Measurements from ENCODE around the gene DOCK2. TPM values are rescaled to one million over a fixed set of nuclear protein-coding genes. Genes with fewer than 3 reads are reported as not detected.
A peak's percentile ranks its signal among the peaks of the same experiment; 100 is the strongest.

Gene DOCK2
- total RNA-seq, 1 donor from 2014 or later: 217 TPM

- intact Hi-C loops (cut with micrococcal nuclease): loop anchor here (2.0 kb wide), 1 partner anchor 26 kb away; no protein-coding TSS in a partner anchor
- DNase-seq (ENCODE audit: low spot score): no peak
- Mint-ChIP-seq H3K4me3 (ENCODE audit: low read depth) (no peak overlapping the region), H3K27me3 (ENCODE audit: low read depth) (no peaks in the 10 kb centered on the region), H3K27ac (peak overlapping the region; percentile 76), H3K4me1 (ENCODE audit: low read depth) (peaks cover 43% of the 10 kb centered on the region), H3K36me3 (ENCODE audit: low read depth) (peaks cover 42% of the 10 kb centered on the region), H3K9me3 (no peaks in the 10 kb centered on the region)
These were observed 141.8 kb downstream of the DOCK2 start for GRCh38 chr5:169778622-169779596.

- Mint-ChIP-seq H3K36me3 (ENCODE audit: low read depth) (peaks cover 39% of the 10 kb centered on the region), H3K4me3 (ENCODE audit: low read depth) (no peak overlapping the region), H3K9me3 (no peaks in the 10 kb centered on the region), H3K27me3 (ENCODE audit: low read depth) (no peaks in the 10 kb centered on the region), H3K4me1 (ENCODE audit: low read depth) (peaks cover 43% of the 10 kb centered on the region), H3K27ac (no peak overlapping the region)
- intact Hi-C loops (cut with micrococcal nuclease): no loop called here
- DNase-seq (ENCODE audit: low spot score): no peak
These were observed 144.6 kb downstream of the DOCK2 start for GRCh38 chr5:169781420-169782345.

- Mint-ChIP-seq H3K4me3 (ENCODE audit: low read depth) (no peak overlapping the region), H3K27me3 (ENCODE audit: low read depth) (no peaks in the 10 kb centered on the region), H3K4me1 (ENCODE audit: low read depth) (peaks cover 9% of the 10 kb centered on the region), H3K9me3 (no peaks in the 10 kb centered on the region), H3K27ac (no peak overlapping the region), H3K36me3 (ENCODE audit: low read depth) (peaks cover 48% of the 10 kb centered on the region)
- DNase-seq (ENCODE audit: low spot score): no peak
- intact Hi-C loops (cut with micrococcal nuclease): no loop called here
These were observed 148.9 kb downstream of the DOCK2 start for GRCh38 chr5:169785771-169786618.

- intact Hi-C loops (cut with micrococcal nuclease): no loop called here
- H3K4me3 Mint-ChIP-seq (ENCODE audit: low read depth): no peak overlapping the region
- no peak for DNase-seq (ENCODE audit: low spot score)
- peaks cover 48% of the 10 kb centered on the region for H3K36me3 Mint-ChIP-seq (ENCODE audit: low read depth)
- H3K27me3 Mint-ChIP-seq (ENCODE audit: low read depth): no peaks in the 10 kb centered on the region
- no peaks in the 10 kb centered on the region for H3K9me3 Mint-ChIP-seq
- H3K4me1 Mint-ChIP-seq (ENCODE audit: low read depth): no peaks in the 10 kb centered on the region
- no peak overlapping the region for H3K27ac Mint-ChIP-seq
These were observed 151.1 kb downstream of the DOCK2 start for GRCh38 chr5:169788168-169788567.

GRCh38 chr5:169789417-169789940 lies 152.4 kb downstream of the DOCK2 start:
- H3K4me1 Mint-ChIP-seq (ENCODE audit: low read depth): no peaks in the 10 kb centered on the region
- H3K36me3 Mint-ChIP-seq (ENCODE audit: low read depth): peaks cover 51% of the 10 kb centered on the region
- no peak for DNase-seq (ENCODE audit: low spot score)
- intact Hi-C loops (cut with micrococcal nuclease): no loop called here
- H3K9me3 Mint-ChIP-seq: no peaks in the 10 kb centered on the region
- no peaks in the 10 kb centered on the region for H3K27me3 Mint-ChIP-seq (ENCODE audit: low read depth)
- no peak overlapping the region for H3K4me3 Mint-ChIP-seq (ENCODE audit: low read depth)
- H3K27ac Mint-ChIP-seq: no peak overlapping the region

- H3K9me3 Mint-ChIP-seq: no peaks in the 10 kb centered on the region
- no peak for DNase-seq (ENCODE audit: low spot score)
- H3K36me3 Mint-ChIP-seq (ENCODE audit: low read depth): peaks cover 54% of the 10 kb centered on the region
- peaks cover 11% of the 10 kb centered on the region for H3K4me1 Mint-ChIP-seq (ENCODE audit: low read depth)
- H3K4me3 Mint-ChIP-seq (ENCODE audit: low read depth): no peak overlapping the region
- H3K27ac Mint-ChIP-seq: no peak overlapping the region
- H3K27me3 Mint-ChIP-seq (ENCODE audit: low read depth): no peaks in the 10 kb centered on the region
- intact Hi-C loops (cut with micrococcal nuclease): no loop called here
These were observed 154.2 kb downstream of the DOCK2 start for GRCh38 chr5:169791251-169791650.

- intact Hi-C loops (cut with micrococcal nuclease): no loop called here
- Mint-ChIP-seq H3K27ac (peak overlapping the region; percentile 0), H3K9me3 (no peaks in the 10 kb centered on the region), H3K4me1 (ENCODE audit: low read depth) (peaks cover 29% of the 10 kb centered on the region), H3K27me3 (ENCODE audit: low read depth) (no peaks in the 10 kb centered on the region), H3K4me3 (ENCODE audit: low read depth) (no peak overlapping the region), H3K36me3 (ENCODE audit: low read depth) (peaks cover 58% of the 10 kb centered on the region)
- DNase-seq (ENCODE audit: low spot score): no peak
These were observed 158.3 kb downstream of the DOCK2 start for GRCh38 chr5:169795338-169795737.

- DNase-seq (ENCODE audit: low spot score): no peak
- Mint-ChIP-seq H3K27me3 (ENCODE audit: low read depth) (no peaks in the 10 kb centered on the region), H3K27ac (peak overlapping the region; percentile 48), H3K4me3 (ENCODE audit: low read depth) (no peak overlapping the region), H3K36me3 (ENCODE audit: low read depth) (peaks cover 63% of the 10 kb centered on the region), H3K4me1 (ENCODE audit: low read depth) (peaks cover 38% of the 10 kb centered on the region), H3K9me3 (no peaks in the 10 kb centered on the region)
- intact Hi-C loops (cut with micrococcal nuclease): no loop called here
These were observed 159.7 kb downstream of the DOCK2 start for GRCh38 chr5:169796731-169797130.

- Mint-ChIP-seq H3K27me3 (ENCODE audit: low read depth) (no peaks in the 10 kb centered on the region), H3K4me3 (ENCODE audit: low read depth) (no peak overlapping the region), H3K4me1 (ENCODE audit: low read depth) (peaks cover 45% of the 10 kb centered on the region), H3K9me3 (no peaks in the 10 kb centered on the region), H3K36me3 (ENCODE audit: low read depth) (peaks cover 69% of the 10 kb centered on the region), H3K27ac (no peak overlapping the region)
- no peak for DNase-seq (ENCODE audit: low spot score)
- intact Hi-C loops (cut with micrococcal nuclease): no loop called here
These were observed 160.5 kb downstream of the DOCK2 start for GRCh38 chr5:169797577-169797976.

GRCh38 chr5:169798438-169798837 lies 161.4 kb downstream of the DOCK2 start:
- intact Hi-C loops (cut with micrococcal nuclease): no loop called here
- no peak for DNase-seq (ENCODE audit: low spot score)
- peaks cover 71% of the 10 kb centered on the region for H3K36me3 Mint-ChIP-seq (ENCODE audit: low read depth)

GRCh38 chr5:169798906-169799660 lies 162.0 kb downstream of the DOCK2 start:
- Mint-ChIP-seq H3K27ac (no peak overlapping the region), H3K4me1 (ENCODE audit: low read depth) (peaks cover 58% of the 10 kb centered on the region), H3K9me3 (no peaks in the 10 kb centered on the region), H3K27me3 (ENCODE audit: low read depth) (no peaks in the 10 kb centered on the region), H3K36me3 (ENCODE audit: low read depth) (peaks cover 71% of the 10 kb centered on the region), H3K4me3 (ENCODE audit: low read depth) (no peak overlapping the region)
- no peak for DNase-seq (ENCODE audit: low spot score)
- intact Hi-C loops (cut with micrococcal nuclease): no loop called here

More at GRCh38 chr5:169798438-169798837, 161.4 kb downstream of the DOCK2 start:
- Mint-ChIP-seq H3K9me3 (no peaks in the 10 kb centered on the region), H3K4me3 (ENCODE audit: low read depth) (no peak overlapping the region), H3K27ac (no peak overlapping the region), H3K4me1 (ENCODE audit: low read depth) (peaks cover 51% of the 10 kb centered on the region), H3K27me3 (ENCODE audit: low read depth) (no peaks in the 10 kb centered on the region)

Measured in activated T-helper 2 cell treated with anti-CD3 and anti-CD28 coated beads, Interferon-gamma antibody, Interleukin-2, Interleukin-4, amounts not matched to agents 10 μg/mL and 5 μg/mL and 100 μg/mL, durations not matched to agents 14 hours and 24 hours and 36 hours (primary cell).